GM06990 (cell line): ENCODE measurements around the gene SLC4A3.

Experiments
- DNase-seq: peaks from one replicate; pipeline ENCODE4 v3.0.0-alpha.2; 2011; ENCODE audit not compliant: insufficient read length; ENCODE audit errors: extremely low read depth
- H3K27me3 ChIP-seq: replicated peaks from 2 replicates; pipeline ENCODE4 v1.6.0; 2011; ENCODE audit warnings: low read length; ENCODE audit not compliant: control insufficient read depth, insufficient read depth
- H3K36me3 ChIP-seq: 2 replicates; pipeline ENCODE4 v1.5.1; 2011; ENCODE audit warnings: low read length; ENCODE audit not compliant: control insufficient read depth, insufficient read depth
- H3K4me3 ChIP-seq: replicated peaks from 2 replicates; pipeline ENCODE4 v1.5.1; 2011; ENCODE audit warnings: low read depth, mild to moderate bottlenecking, control low read depth, low read length
- TF ChIP-seq, protein P1 (sequence below): IDR thresholded peaks from 2 replicates; pipeline ENCODE4 v1.5.1; 2011; ENCODE audit warnings: low read length, control low read depth, mild to moderate bottlenecking, inconsistent platforms; ENCODE audit not compliant: insufficient read depth, poor library complexity, severe bottlenecking

The SLC4A3 gene

DNA sequence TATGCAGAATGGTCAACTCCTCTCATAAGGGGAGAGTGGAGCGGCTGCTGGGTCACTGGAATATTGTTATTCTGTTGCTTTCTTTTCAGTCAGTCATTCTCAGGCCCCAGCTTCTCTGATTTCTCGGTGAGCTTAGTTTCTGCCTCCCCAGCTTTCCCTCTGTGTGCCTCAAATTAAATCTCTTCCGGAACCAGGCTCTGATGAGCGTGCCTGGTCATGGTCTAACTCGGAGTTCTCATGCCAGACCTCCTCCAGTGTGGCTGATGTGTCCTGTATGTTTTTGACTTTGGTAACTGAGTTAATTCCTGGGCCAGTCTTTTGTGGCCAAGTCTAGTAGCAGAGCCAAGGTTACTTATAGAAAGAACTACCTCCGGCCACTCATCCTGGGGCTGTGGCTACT, 34.7 kb upstream of the SLC4A3 start:
- H3K27me3 ChIP-seq = no peaks in the 10 kb centered on the region
- no peak overlapping the region for H3K4me3 ChIP-seq
- TF ChIP-seq, protein P1, sequence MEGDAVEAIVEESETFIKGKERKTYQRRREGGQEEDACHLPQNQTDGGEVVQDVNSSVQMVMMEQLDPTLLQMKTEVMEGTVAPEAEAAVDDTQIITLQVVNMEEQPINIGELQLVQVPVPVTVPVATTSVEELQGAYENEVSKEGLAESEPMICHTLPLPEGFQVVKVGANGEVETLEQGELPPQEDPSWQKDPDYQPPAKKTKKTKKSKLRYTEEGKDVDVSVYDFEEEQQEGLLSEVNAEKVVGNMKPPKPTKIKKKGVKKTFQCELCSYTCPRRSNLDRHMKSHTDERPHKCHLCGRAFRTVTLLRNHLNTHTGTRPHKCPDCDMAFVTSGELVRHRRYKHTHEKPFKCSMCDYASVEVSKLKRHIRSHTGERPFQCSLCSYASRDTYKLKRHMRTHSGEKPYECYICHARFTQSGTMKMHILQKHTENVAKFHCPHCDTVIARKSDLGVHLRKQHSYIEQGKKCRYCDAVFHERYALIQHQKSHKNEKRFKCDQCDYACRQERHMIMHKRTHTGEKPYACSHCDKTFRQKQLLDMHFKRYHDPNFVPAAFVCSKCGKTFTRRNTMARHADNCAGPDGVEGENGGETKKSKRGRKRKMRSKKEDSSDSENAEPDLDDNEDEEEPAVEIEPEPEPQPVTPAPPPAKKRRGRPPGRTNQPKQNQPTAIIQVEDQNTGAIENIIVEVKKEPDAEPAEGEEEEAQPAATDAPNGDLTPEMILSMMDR = no peak
- DNase-seq = no peak
- no peaks in the 10 kb centered on the region for H3K36me3 ChIP-seq

GRCh38 chr2:219593154-219593553, 34.3 kb upstream of the SLC4A3 start:
- Histone ChIP-seq H3K27me3 (no peaks in the 10 kb centered on the region), H3K4me3 (no peak overlapping the region), H3K36me3 (no peaks in the 10 kb centered on the region)
- TF ChIP-seq, protein P1 = no peak
- no peak for DNase-seq

DNA sequence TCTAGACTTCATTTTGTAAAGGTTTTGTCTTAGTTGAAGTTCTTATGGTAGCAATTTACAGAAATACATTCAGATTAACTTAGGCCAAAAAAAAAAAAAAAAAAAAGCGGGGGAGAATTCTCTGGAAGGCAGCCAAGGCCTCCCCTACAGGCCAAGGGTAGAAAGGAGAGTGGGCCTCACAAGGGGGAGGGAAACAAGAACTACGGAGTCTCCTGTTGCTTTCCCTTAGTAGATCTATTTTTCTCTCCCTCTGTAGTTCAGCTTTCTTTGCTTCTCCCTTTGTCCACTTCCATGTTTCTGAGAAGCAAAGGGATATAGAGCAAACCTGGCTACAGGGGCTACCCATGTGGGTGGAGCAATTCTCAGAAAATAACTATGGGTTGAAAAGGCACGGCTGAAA, 32.2 kb upstream of the SLC4A3 start:
- Histone ChIP-seq H3K36me3 (no peaks in the 10 kb centered on the region), H3K27me3 (no peaks in the 10 kb centered on the region), H3K4me3 (no peak overlapping the region)
- DNase-seq = no peak
- TF ChIP-seq, protein P1 = no peak

- DNase-seq = no peak
- TF ChIP-seq, protein P1 = no peak
- H3K27me3 ChIP-seq = no peaks in the 10 kb centered on the region
- H3K4me3 ChIP-seq = peak overlapping the region; percentile 75
- peaks cover 3% of the 10 kb centered on the region for H3K36me3 ChIP-seq
Measured at GRCh38 chr2:219596954-219597551, 30.4 kb upstream of the SLC4A3 start.

DNA sequence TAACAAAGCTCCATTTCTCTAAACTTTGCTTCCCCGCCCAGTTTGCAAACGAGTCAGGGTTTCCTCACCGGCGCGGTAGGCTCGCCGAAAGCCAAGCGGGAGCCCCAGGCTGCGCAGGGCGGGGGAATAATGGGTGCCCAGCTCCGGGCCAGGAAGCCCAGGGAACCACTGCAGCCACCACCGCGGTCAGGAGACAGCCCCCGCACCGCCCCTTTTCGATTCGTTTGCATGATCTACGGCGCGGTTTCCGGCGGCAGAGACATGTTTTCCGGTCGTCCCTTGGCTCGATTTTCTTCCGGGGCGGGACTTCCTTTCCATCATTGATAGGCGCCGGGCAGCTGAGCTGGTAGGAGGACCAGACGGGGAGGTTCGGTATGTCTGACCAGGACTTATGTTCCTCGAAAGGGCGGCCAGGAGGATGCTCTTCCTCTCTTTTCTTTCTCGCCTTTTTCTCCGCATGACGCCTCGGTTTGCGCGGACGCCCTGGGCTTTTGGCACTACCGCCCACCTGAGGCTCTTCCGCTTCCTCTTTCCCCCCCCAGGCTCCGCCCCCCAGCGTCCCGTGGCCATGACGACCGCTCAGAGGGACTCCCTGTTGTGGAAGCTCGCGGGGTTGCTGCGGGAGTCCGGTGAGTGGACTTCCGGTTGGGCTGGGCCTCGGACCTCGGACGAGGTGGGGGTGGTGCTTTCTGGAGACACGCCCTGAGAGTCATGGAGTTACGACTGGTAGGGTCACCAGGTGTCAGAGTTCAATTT, 29.7 kb upstream of the SLC4A3 start, which contains the start of gene STK11IP:
TSS of gene STK11IP (plus strand) at position 306 of the 756 bp plus-strand sequence. CDS start at position 569, 263 bp downstream.
- H3K4me3 ChIP-seq = peak within 1 kb of the TSS; percentile 75
- no peaks in the 10 kb centered on the region for H3K27me3 ChIP-seq
- TF ChIP-seq, protein P1 = no peak
- peaks cover 8% of the 10 kb centered on the region for H3K36me3 ChIP-seq
- DNase-seq = peak; percentile 97
